ENCODE results near the gene ERFE. TPM values are rescaled to one million over a fixed set of nuclear protein-coding genes. Genes with fewer than 3 reads are reported as not detected.

The ERFE gene
- total RNA-seq, 4 donors from 2014 or later = 0.83 TPM; not detected in 3

DNA sequence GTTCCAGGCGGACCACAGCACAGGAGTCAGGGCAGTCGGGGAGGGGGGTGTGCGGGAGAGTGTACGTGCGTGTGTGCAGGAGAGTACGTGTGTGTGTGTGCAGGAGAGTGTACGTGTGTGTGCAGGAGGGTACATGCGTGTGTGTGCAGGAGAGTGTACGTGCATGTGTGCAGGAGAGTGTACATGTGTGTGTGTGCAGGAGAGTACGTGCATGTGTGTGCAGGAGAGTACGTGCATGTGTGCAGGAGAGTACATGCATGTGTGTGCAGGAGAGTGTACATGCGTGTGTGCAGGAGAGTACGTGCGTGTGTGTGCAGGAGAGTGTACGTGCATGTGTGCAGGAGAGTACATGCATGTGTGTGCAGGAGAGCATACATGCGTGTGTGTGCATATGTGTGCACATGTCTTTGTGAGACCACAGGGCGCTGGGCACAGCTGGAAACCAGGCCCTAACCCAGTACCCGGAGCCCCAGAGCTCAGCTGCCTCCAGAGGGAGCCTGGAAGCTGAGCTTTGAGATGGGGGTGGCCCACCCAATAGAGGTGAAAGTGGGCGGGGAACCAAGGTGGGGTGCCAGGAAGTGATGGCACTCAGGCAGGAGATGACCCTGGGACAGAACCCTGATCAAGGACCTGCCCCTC is 34.2 kb upstream of the ERFE start:
- H3K4me3 ChIP-seq = no peak overlapping the region
- no peaks in the 10 kb centered on the region for H3K27me3 ChIP-seq
- intact Hi-C loops (cut with DNase I; ENCODE audit: low total_unique reads) = no loop called here
- DNase-seq = no peak
- TF ChIP-seq, protein P1, sequence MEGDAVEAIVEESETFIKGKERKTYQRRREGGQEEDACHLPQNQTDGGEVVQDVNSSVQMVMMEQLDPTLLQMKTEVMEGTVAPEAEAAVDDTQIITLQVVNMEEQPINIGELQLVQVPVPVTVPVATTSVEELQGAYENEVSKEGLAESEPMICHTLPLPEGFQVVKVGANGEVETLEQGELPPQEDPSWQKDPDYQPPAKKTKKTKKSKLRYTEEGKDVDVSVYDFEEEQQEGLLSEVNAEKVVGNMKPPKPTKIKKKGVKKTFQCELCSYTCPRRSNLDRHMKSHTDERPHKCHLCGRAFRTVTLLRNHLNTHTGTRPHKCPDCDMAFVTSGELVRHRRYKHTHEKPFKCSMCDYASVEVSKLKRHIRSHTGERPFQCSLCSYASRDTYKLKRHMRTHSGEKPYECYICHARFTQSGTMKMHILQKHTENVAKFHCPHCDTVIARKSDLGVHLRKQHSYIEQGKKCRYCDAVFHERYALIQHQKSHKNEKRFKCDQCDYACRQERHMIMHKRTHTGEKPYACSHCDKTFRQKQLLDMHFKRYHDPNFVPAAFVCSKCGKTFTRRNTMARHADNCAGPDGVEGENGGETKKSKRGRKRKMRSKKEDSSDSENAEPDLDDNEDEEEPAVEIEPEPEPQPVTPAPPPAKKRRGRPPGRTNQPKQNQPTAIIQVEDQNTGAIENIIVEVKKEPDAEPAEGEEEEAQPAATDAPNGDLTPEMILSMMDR (IDR thresholded peaks at IDR 0.05) = no peak
- TF ChIP-seq POLR2A (IDR thresholded peaks at IDR 0.05) = no peak
- no peaks in the 10 kb centered on the region for H3K9me3 ChIP-seq
- H3K27ac ChIP-seq = no peak overlapping the region
- no peaks in the 10 kb centered on the region for H3K36me3 ChIP-seq
- no peaks in the 10 kb centered on the region for H3K4me1 ChIP-seq

DNA sequence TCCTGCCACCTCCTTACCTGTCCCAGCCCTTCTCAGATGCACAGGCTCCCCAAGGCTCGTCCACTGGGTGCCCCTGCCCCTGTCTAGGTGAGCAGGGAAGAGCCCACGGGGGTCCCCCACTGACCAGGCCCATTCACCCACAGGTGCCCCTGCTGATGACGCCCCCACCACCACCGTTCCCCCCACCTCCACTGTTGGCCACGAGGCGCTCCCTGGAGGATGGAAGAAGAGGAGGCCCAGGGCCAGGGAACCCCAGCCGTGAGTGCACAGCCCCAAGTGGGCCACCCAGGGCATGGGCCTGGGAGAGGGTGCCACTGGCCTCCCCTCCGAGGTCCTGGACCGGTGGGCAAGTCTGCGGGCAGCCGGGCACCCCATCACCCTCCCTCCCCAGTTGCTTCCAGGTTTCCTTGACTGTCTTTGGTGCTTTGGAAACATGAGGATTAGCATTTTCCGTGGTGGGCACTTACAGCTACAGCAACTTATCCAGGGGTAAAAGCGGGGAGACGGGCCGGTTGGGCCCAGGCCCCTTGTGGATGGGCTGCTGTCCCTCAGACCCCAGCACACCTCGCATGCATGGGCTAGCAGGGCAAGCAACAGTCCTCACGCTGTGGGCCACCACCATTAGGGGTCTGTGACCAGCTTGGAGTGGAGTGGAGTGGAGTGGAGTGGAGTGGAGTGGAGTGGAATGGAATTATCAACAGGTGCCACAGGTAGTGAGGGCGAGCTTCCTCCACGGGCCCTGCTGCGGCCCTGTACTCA is 33.5 kb upstream of the ERFE start:
- H3K36me3 ChIP-seq = no peaks in the 10 kb centered on the region
- no peaks in the 10 kb centered on the region for H3K4me1 ChIP-seq
- H3K4me3 ChIP-seq = no peak overlapping the region
- H3K27ac ChIP-seq = no peak overlapping the region
- H3K9me3 ChIP-seq = no peaks in the 10 kb centered on the region
- DNase-seq = no peak
- TF ChIP-seq, protein P1 (IDR thresholded peaks at IDR 0.05) = no peak
- no peak for TF ChIP-seq POLR2A (IDR thresholded peaks at IDR 0.05)
- intact Hi-C loops (cut with DNase I; ENCODE audit: low total_unique reads) = no loop called here
- H3K27me3 ChIP-seq = no peaks in the 10 kb centered on the region

DNA sequence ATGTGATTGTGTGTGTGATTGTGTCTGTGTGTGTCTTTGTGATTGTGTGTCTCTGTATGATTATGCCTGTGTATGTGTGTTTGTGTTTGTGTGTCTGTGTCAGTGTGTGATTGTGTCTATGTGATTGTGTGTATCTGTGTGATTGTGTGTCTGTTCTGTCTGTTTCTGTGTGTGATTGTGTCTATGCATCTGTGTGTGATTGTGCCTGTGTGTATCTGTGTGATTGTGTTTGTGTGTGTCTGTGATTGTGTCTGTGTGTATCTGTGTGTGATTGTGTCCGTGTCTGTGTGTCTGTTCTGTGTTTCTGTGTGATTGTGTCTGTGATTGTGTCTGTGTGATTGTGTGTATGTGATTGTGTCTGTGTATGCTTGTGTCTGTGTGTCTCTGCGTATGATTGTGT is 32.4 kb upstream of the ERFE start:
- Histone ChIP-seq H3K4me3 (no peak overlapping the region), H3K9me3 (no peaks in the 10 kb centered on the region), H3K27me3 (no peaks in the 10 kb centered on the region), H3K36me3 (no peaks in the 10 kb centered on the region), H3K27ac (no peak overlapping the region), H3K4me1 (no peaks in the 10 kb centered on the region)
- DNase-seq = no peak
- TF ChIP-seq, protein P1 (IDR thresholded peaks at IDR 0.05) = no peak
- TF ChIP-seq POLR2A (IDR thresholded peaks at IDR 0.05) = no peak
- intact Hi-C loops (cut with DNase I; ENCODE audit: low total_unique reads) = no loop called here

DNA sequence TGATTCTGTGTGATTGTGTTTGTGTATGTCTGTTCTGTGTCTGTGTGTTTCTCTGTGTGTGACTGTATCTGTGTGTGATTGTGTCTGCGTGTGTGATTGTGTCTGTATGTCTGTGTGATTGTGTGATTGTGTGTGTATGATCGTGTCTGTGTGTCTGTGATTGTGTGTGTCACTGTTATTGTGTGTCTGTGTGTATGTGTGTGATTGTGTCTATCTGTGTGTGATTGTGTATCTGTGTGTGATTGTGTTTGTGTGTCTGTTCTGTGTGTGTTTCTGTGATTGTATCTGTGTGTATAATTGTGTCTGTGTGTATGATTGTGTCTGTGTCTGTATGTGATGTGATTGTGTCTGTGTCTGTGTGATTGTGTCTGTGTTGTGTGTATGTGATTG is 32.0 kb upstream of the ERFE start:
- no peak for TF ChIP-seq POLR2A (IDR thresholded peaks at IDR 0.05)
- TF ChIP-seq, protein P1 (IDR thresholded peaks at IDR 0.05) = no peak
- Histone ChIP-seq H3K4me3 (no peak overlapping the region), H3K27ac (no peak overlapping the region), H3K4me1 (no peaks in the 10 kb centered on the region), H3K27me3 (no peaks in the 10 kb centered on the region), H3K36me3 (no peaks in the 10 kb centered on the region), H3K9me3 (no peaks in the 10 kb centered on the region)
- no peak for DNase-seq
- intact Hi-C loops (cut with DNase I; ENCODE audit: low total_unique reads) = no loop called here
